Endothelial cell of umbilical vein (primary cell): ENCODE measurements around the gene CCNYL1. TPM values are rescaled to one million over a fixed set of nuclear protein-coding genes. Genes with fewer than 3 reads are reported as not detected.

Experiments
- BruUV-seq: library from RNA; stranded (reverse); fragments of 400-500 nt; replicated peaks from 2 replicates; lab custom pipeline; 2021; lab: Mats Ljungman, UMichigan
- CTCF ChIA-PET: fragments of 300-600, 350-600 bp; sonication (Branson Sonifier 250); formaldehyde crosslinking; loops from one replicate; lab custom pipeline; 2021; ENCODE audit warnings: antibody characterized with exemption, inconsistent platforms; lab: Charles Lee
- POLR2A ChIA-PET: fragments of 300-600, 350-600 bp; sonication (Branson Sonifier 250); formaldehyde crosslinking; loops from one replicate; lab custom pipeline; 2021; ENCODE audit warnings: antibody characterized with exemption, inconsistent platforms; lab: Charles Lee
- DNase-seq: peaks from one replicate; pipeline ENCODE4 v3.0.0-alpha.2; 2011; ENCODE audit warnings: low read depth, low spot score
- FAIRE-seq: peaks from 2 replicates; lab custom pipeline; 2011; peaks lifted over from hg19 to GRCh38; lab: Jason Lieb, UNC
- H2AFZ ChIP-seq: 2 replicates; pipeline ENCODE4 v1.6.0; 2012; ENCODE audit warnings: low read depth, low read length, control low read depth, inconsistent platforms
- H3K27ac ChIP-seq: 2 replicates; pipeline ENCODE4 v1.5.1; 2011; ENCODE audit warnings: low read depth, mild to moderate bottlenecking, control low read depth, low read length, moderate library complexity; ENCODE audit not compliant: insufficient read depth
- H3K27me3 ChIP-seq, 2 experiments: 2 replicates each; pipeline versions ENCODE4 v1.6.0 to v1.6.1; 2011; ENCODE audit warnings: low read length in 2 of 2, mixed read lengths in 1 of 2; ENCODE audit not compliant: control insufficient read depth in 2 of 2, insufficient read depth in 2 of 2
- H3K36me3 ChIP-seq, 2 experiments: 2 replicates in 1 of 2; 3 replicates in 1 of 2; pipeline ENCODE4 v1.5.1; 2011; ENCODE audit warnings: low read length in 2 of 2, mild to moderate bottlenecking in 1 of 2, moderate library complexity in 1 of 2; ENCODE audit not compliant: control insufficient read depth in 2 of 2, insufficient read depth in 2 of 2; ENCODE audit errors: extremely low read depth in 1 of 2
- H3K4me1 ChIP-seq: 3 replicates; pipeline ENCODE4 v1.5.1; 2011; ENCODE audit warnings: mild to moderate bottlenecking, low read length; ENCODE audit not compliant: control insufficient read depth, insufficient read depth; ENCODE audit errors: extremely low read depth
- H3K4me2 ChIP-seq: 2 replicates; pipeline ENCODE4 v1.6.1; 2011; ENCODE audit warnings: low read length, control low read depth, mixed read lengths; ENCODE audit not compliant: insufficient read depth
- H3K4me3 ChIP-seq, 3 experiments: fragments of 200-600 bp in 1 of 3; sonication (generic), shearing (Covaris generic) in 1 of 3; replicated peaks in 1 of 3; 2 replicates each; pipeline ENCODE4 v1.5.1; 2011 to 2016; ENCODE audit warnings: control low read depth in 3 of 3, low read length in 3 of 3, mild to moderate bottlenecking in 2 of 3, inconsistent platforms in 1 of 3, low read depth in 1 of 3, moderate library complexity in 1 of 3; ENCODE audit not compliant: insufficient read depth in 1 of 3
- H3K79me2 ChIP-seq: 2 replicates; pipeline ENCODE4 v1.6.0; 2012; ENCODE audit warnings: low read length, inconsistent platforms; ENCODE audit not compliant: control insufficient read depth, insufficient read depth
- H3K9ac ChIP-seq: replicated peaks from 2 replicates; pipeline ENCODE3; 2011; ENCODE audit warnings: low read length, control low read depth; ENCODE audit not compliant: insufficient read depth; ENCODE audit errors: extremely low read depth
- H3K9me1 ChIP-seq: replicated peaks from 3 replicates; pipeline ENCODE4 v1.6.0; 2011; ENCODE audit warnings: mild to moderate bottlenecking, low read length; ENCODE audit not compliant: control insufficient read depth, insufficient read depth; ENCODE audit errors: extremely low read depth
- H3K9me3 ChIP-seq: replicated peaks from 2 replicates; pipeline ENCODE4 v1.5.1; 2012; ENCODE audit warnings: low read length, inconsistent platforms; ENCODE audit not compliant: control insufficient read depth, insufficient read depth
- H4K20me1 ChIP-seq: replicated peaks from 2 replicates; pipeline ENCODE3; 2011; ENCODE audit warnings: mild to moderate bottlenecking, low read length; ENCODE audit not compliant: control insufficient read depth, insufficient read depth; ENCODE audit errors: extremely low read depth
- CTCF ChIP-seq, 2 donors: IDR thresholded peaks; 1 replicate in 1 of 2; 2 replicates in 1 of 2; pipeline ENCODE4 v1.5.1; 2011; ENCODE audit warnings: low read length in 2 of 2, mild to moderate bottlenecking in 2 of 2, moderate library complexity in 2 of 2, control low read depth in 1 of 2, inconsistent platforms in 1 of 2, low read depth in 1 of 2; ENCODE audit not compliant: insufficient read depth in 1 of 2; ENCODE audit errors: extremely low read depth in 1 of 2
- EZH2 ChIP-seq: IDR thresholded peaks from 2 replicates; pipeline ENCODE4 v1.6.1; 2012; ENCODE audit warnings: borderline replicate concordance, low read depth, mild to moderate bottlenecking, moderate library complexity, low read length, inconsistent platforms; ENCODE audit not compliant: severe bottlenecking
- FOS ChIP-seq: IDR thresholded peaks from 2 replicates; pipeline ENCODE4 v1.6.1; 2011; ENCODE audit warnings: mild to moderate bottlenecking, low read length, moderate library complexity, borderline replicate concordance; ENCODE audit not compliant: insufficient read depth
- GATA2 ChIP-seq: IDR thresholded peaks from 2 replicates; pipeline ENCODE4 v1.7.0; 2011; ENCODE audit warnings: low read depth, mild to moderate bottlenecking, moderate library complexity, mixed read lengths, low read length; ENCODE audit not compliant: insufficient read length, insufficient read depth
- JUN ChIP-seq: IDR thresholded peaks from 2 replicates; pipeline ENCODE4 v1.6.1; 2011; ENCODE audit warnings: borderline replicate concordance, low read depth; ENCODE audit not compliant: insufficient read length, insufficient read depth
- MYC ChIP-seq: IDR thresholded peaks from one replicate; pipeline ENCODE4 v1.6.1; 2011; ENCODE audit warnings: mild to moderate bottlenecking, low read depth, low read length
- POLR2A ChIP-seq: IDR thresholded peaks from 2 replicates; pipeline ENCODE4 v1.6.1; 2012; ENCODE audit warnings: low read depth, mild to moderate bottlenecking, control low read depth, low read length
- POLR2AphosphoS5 ChIP-seq: IDR thresholded peaks from 2 replicates; pipeline ENCODE4 v1.6.1; 2012; ENCODE audit warnings: low read depth, mild to moderate bottlenecking, control low read depth, low read length, moderate library complexity; ENCODE audit not compliant: insufficient read depth
- dilution Hi-C: fragments of 300-500 bp; cut with MboI; formaldehyde crosslinking; loops from one replicate; pipeline ENCODE4 v1.15.0; 2019; ENCODE audit warnings: low sequenced_read_pairs; ENCODE audit not compliant: extremely low pct_ligation_motif_present
- intact Hi-C: fragments of 100-400 bp; cut with micrococcal nuclease; formaldehyde crosslinking; loops from one replicate; pipeline ENCODE4 v1.10.0; 2022
- polyA plus RNA-seq, 4 experiments: library from polyadenylated mRNA; depleted of rRNA in 3 of 4; stranded (reverse) in 3 of 4; unstranded in 1 of 4; fragments of >200 nt; gene quantifications; 2 replicates each; pipeline versions ENCODE4 v1.2.1 to v1.2.3, GENCODE V29; 2011 to 2012; ENCODE audit warnings: missing spikeins in 1 of 4
- total RNA-seq: library from RNA; stranded (reverse); gene quantifications from 2 replicates; pipeline ENCODE4 v1.2.3, GENCODE V29; 2021
- TF ChIP-seq, protein P1 (sequence below): IDR thresholded peaks from 2 replicates; pipeline ENCODE4 v1.6.1; 2011; ENCODE audit not compliant: insufficient read depth, insufficient read length

Gene CCNYL1
- total and polyA plus RNA-seq, 2 donors (not counting 3 experiments of a cell fraction or from before 2014, with no cell fraction given): 15.2 to 49.3 TPM

GRCh38 chr2:207768168-207768865 is 56.9 kb downstream of the CCNYL1 start:
- Histone ChIP-seq H3K4me1 (peaks cover 16% of the 10 kb centered on the region), H3K36me3 (no peaks in the 10 kb centered on the region), H3K27ac (no peak overlapping the region), H3K4me3 (peak overlapping the region; percentile 45 to 72 (median 66)), H2AFZ (peak overlapping the region; percentile 75), H4K20me1 (no peaks in the 10 kb centered on the region), H3K27me3 (no peaks in the 10 kb centered on the region), H3K9me3 (no peaks in the 10 kb centered on the region), H3K4me2 (peak overlapping the region; percentile 96), H3K9ac (peak overlapping the region; percentile 53), H3K79me2 (no peaks in the 10 kb centered on the region), H3K9me1 (no peaks in the 10 kb centered on the region)
- FAIRE-seq (no peak), DNase-seq (peak; percentile 63)
- dilution Hi-C loops (no loop called here), intact Hi-C loops (loop anchor here (1.0 to 10.0 kb wide), 7 partner anchors 141 to 486 kb away; partner anchors contain the start of genes IDH1 and PLEKHM3)
- TF ChIP-seq FOS (no peak), EZH2 (no peak), POLR2A (no peak), POLR2AphosphoS5 (no peak), GATA2 (no peak), JUN (no peak), CTCF (IDR thresholded peaks at IDR 0.05; ENCODE audit: extremely low read depth in 1 of 2, insufficient read depth in 1 of 2, low read depth in 1 of 2, low read length in 2 of 2) (no peak), MYC (no peak)
- TF ChIP-seq, protein P1, sequence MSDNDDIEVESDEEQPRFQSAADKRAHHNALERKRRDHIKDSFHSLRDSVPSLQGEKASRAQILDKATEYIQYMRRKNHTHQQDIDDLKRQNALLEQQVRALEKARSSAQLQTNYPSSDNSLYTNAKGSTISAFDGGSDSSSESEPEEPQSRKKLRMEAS: no peak
- no TSS peak for BruUV-seq
- ChIA-PET POLR2A (no interaction called here), CTCF (interaction anchor here (0.7 to 5.5 kb wide), 6 partner anchors 22 to 302 kb away, joined by 3 to 54 read pairs (median 7); no protein-coding TSS in a partner anchor)
